Measurements from ENCODE around the gene KCNH3. TPM values are rescaled to one million over a fixed set of nuclear protein-coding genes. Genes with fewer than 3 reads are reported as not detected.

KCNH3 gene, protein sequence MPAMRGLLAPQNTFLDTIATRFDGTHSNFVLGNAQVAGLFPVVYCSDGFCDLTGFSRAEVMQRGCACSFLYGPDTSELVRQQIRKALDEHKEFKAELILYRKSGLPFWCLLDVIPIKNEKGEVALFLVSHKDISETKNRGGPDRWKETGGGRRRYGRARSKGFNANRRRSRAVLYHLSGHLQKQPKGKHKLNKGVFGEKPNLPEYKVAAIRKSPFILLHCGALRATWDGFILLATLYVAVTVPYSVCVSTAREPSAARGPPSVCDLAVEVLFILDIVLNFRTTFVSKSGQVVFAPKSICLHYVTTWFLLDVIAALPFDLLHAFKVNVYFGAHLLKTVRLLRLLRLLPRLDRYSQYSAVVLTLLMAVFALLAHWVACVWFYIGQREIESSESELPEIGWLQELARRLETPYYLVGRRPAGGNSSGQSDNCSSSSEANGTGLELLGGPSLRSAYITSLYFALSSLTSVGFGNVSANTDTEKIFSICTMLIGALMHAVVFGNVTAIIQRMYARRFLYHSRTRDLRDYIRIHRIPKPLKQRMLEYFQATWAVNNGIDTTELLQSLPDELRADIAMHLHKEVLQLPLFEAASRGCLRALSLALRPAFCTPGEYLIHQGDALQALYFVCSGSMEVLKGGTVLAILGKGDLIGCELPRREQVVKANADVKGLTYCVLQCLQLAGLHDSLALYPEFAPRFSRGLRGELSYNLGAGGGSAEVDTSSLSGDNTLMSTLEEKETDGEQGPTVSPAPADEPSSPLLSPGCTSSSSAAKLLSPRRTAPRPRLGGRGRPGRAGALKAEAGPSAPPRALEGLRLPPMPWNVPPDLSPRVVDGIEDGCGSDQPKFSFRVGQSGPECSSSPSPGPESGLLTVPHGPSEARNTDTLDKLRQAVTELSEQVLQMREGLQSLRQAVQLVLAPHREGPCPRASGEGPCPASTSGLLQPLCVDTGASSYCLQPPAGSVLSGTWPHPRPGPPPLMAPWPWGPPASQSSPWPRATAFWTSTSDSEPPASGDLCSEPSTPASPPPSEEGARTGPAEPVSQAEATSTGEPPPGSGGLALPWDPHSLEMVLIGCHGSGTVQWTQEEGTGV
- 1 to 10 TPM in 2 of 7 donors, under 1 TPM in 4, not detected in 1; 0.13 to 5.9 (median 0.77) TPM for total RNA-seq
- polyA plus RNA-seq, result under 1 TPM in 1 of 2 donors, not detected in 1; 0.27 TPM
- long read RNA-seq, donor 1, result 0 reads
- long read RNA-seq, donor 2, result 0 reads
- long read RNA-seq, donor 3, partial matches to known transcripts, result 2 of 3 reads
- long read RNA-seq, donor 3, other reads (novel, unspliced or antisense), result 1 of 3 reads

GRCh38 chr12:49538510-49539403, at the start of gene KCNH3:
Gene KCNH3, plus strand, starts transcription at chr12:49539030. Its CDS starts 387 bp downstream, at chr12:49539417.
- Histone ChIP-seq H3K27ac (no peak within 1 kb of the TSS), H3K4me1 (ENCODE audit: insufficient read depth) (peaks cover under 1% of the 10 kb centered on the region), H3K4me3 (peak within 1 kb of the TSS; percentile 45), H3K36me3 (no peaks in the 10 kb centered on the region), H3K9me3 (no peaks in the 10 kb centered on the region), H3K27me3 (no peaks in the 10 kb centered on the region)
- WGBS, 3 donors, result 0 to 1% (median 1%) methylated on average over 52 to 107 of the region's 107 CpGs
- intact Hi-C loops (cut with DNase I), result no loop called here
- TF ChIP-seq, protein P1, sequence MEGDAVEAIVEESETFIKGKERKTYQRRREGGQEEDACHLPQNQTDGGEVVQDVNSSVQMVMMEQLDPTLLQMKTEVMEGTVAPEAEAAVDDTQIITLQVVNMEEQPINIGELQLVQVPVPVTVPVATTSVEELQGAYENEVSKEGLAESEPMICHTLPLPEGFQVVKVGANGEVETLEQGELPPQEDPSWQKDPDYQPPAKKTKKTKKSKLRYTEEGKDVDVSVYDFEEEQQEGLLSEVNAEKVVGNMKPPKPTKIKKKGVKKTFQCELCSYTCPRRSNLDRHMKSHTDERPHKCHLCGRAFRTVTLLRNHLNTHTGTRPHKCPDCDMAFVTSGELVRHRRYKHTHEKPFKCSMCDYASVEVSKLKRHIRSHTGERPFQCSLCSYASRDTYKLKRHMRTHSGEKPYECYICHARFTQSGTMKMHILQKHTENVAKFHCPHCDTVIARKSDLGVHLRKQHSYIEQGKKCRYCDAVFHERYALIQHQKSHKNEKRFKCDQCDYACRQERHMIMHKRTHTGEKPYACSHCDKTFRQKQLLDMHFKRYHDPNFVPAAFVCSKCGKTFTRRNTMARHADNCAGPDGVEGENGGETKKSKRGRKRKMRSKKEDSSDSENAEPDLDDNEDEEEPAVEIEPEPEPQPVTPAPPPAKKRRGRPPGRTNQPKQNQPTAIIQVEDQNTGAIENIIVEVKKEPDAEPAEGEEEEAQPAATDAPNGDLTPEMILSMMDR (IDR thresholded peaks at IDR 0.05), result no peak
- TF ChIP-seq POLR2A (IDR thresholded peaks at IDR 0.05) (no peak), EP300 (IDR thresholded peaks at IDR 0.05) (no peak)
- peak; percentile 67 to 76 (median 76) for DNase-seq

- Histone ChIP-seq H3K4me1 (ENCODE audit: insufficient read depth) (no peaks in the 10 kb centered on the region), H3K27me3 (no peaks in the 10 kb centered on the region), H3K4me3 (no peak overlapping the region), H3K36me3 (no peaks in the 10 kb centered on the region), H3K27ac (no peak overlapping the region), H3K9me3 (no peaks in the 10 kb centered on the region)
- TF ChIP-seq EP300 (IDR thresholded peaks at IDR 0.05) (no peak), POLR2A (IDR thresholded peaks at IDR 0.05) (no peak)
- TF ChIP-seq, protein P1 (IDR thresholded peaks at IDR 0.05), result no peak
- intact Hi-C loops (cut with DNase I), result no loop called here
- DNase-seq, result no peak
- WGBS, 3 donors, result 86 to 93% (median 89%) methylated on average over 3 of the region's 3 CpGs
Measured at GRCh38 chr12:49489154-49489553, 49.7 kb upstream of the KCNH3 start.

DNA sequence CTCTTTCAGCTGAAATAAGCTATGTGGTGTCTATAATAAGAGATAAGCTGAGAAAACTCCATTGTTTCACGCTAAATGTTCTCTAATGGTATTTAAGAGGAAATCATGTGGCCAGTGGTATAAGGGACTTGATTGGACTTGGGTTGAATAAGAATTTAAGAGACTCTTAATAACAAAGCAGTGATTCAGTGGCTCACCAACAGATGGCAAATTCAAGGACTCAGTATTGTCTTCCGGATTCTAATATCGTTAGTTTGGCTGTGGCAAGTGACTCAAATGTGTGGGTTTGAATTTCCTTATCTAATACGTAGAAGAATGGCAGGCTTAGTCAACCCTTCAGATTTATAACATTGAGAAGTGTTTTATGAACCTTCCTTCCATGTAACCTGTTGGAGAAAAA, 49.1 kb upstream of the KCNH3 start:
- H3K9me3 ChIP-seq, result no peaks in the 10 kb centered on the region
- intact Hi-C loops (cut with DNase I), result no loop called here
- WGBS, 3 donors, result 53 to 73% (median 65%) methylated on average over 4 of the region's 4 CpGs
- TF ChIP-seq, protein P1 (IDR thresholded peaks at IDR 0.05), result no peak
- TF ChIP-seq EP300 (IDR thresholded peaks at IDR 0.05) (no peak), POLR2A (IDR thresholded peaks at IDR 0.05) (no peak)
- H3K36me3 ChIP-seq, result no peaks in the 10 kb centered on the region
- no peak overlapping the region for H3K4me3 ChIP-seq
- no peaks in the 10 kb centered on the region for H3K4me1 ChIP-seq (ENCODE audit: insufficient read depth)
- DNase-seq, result no peak
- H3K27ac ChIP-seq, result no peak overlapping the region
- H3K27me3 ChIP-seq, result no peaks in the 10 kb centered on the region
